Prostate gland (tissue), 2 donors: ENCODE data around the gene LNPEP.

Experiments used
- CTCF ChIP-seq, 4 experiments: fragments of 200-600 bp in 2 of 4; fragments of 450-650 bp in 2 of 4; sonication (generic) in 2 of 4; IDR thresholded peaks; 1 replicate in 3 of 4; 2 replicates in 1 of 4; pipeline ENCODE4 v1.5.1; 2016 to 2019; ENCODE audit warnings: antibody characterized with exemption in 4 of 4, mild to moderate bottlenecking in 2 of 4, moderate library complexity in 2 of 4
- POLR2AphosphoS5 ChIP-seq: sonication (generic); formaldehyde crosslinking; IDR thresholded peaks from one replicate; pipeline ENCODE4 v1.6.1; 2017; ENCODE audit warnings: antibody characterized with exemption

GRCh38 chr5:96991708-96992107, 55.8 kb downstream of the LNPEP start:
- no peak for TF ChIP-seq POLR2AphosphoS5
- TF ChIP-seq CTCF (IDR thresholded peaks at IDR 0.05): no peak
